SJCRH30 (cell line): ENCODE results near the gene THRA. TPM values are rescaled to one million over a fixed set of nuclear protein-coding genes. Genes with fewer than 3 reads are reported as not detected.

ENCODE experiments used
- DNase-seq, 2 experiments: peaks; one replicate each; pipeline ENCODE4 v3.0.0-alpha.2; 2015 to 2020
- H3K27ac ChIP-seq: fragments of 250-450 bp; sonication (Bioruptor Pico); 2 replicates; pipeline ENCODE4 v1.5.1; 2020; ENCODE audit warnings: mild to moderate bottlenecking, moderate library complexity
- H3K27me3 ChIP-seq: fragments of 250-450 bp; sonication (Bioruptor Pico); 2 replicates; pipeline ENCODE4 v1.5.1; 2020; ENCODE audit warnings: mild to moderate bottlenecking, moderate library complexity
- H3K36me3 ChIP-seq: fragments of 250-450 bp; sonication (Bioruptor Pico); 2 replicates; pipeline ENCODE4 v1.5.1; 2020; ENCODE audit warnings: mild to moderate bottlenecking, moderate library complexity
- H3K4me1 ChIP-seq: fragments of 250-450 bp; sonication (Bioruptor Pico); 2 replicates; pipeline ENCODE4 v1.5.1; 2020; ENCODE audit warnings: mild to moderate bottlenecking, moderate library complexity
- H3K4me3 ChIP-seq: fragments of 250-450 bp; sonication (Bioruptor Pico); 2 replicates; pipeline ENCODE4 v1.5.1; 2020; ENCODE audit warnings: mild to moderate bottlenecking, moderate library complexity
- H3K9me3 ChIP-seq: fragments of 250-450 bp; sonication (Bioruptor Pico); replicated peaks from 2 replicates; pipeline ENCODE4 v1.5.1; 2020; ENCODE audit warnings: mild to moderate bottlenecking, moderate library complexity
- total RNA-seq: library from RNA; depleted of rRNA; stranded (reverse); fragments of >200 nt; shearing (Covaris generic); gene quantifications from 2 replicates; pipeline ENCODE4 v1.2.3, GENCODE V29; 2014

THRA gene
- total RNA-seq, 1 experiment from 2014 or later, result 14.4 TPM

- H3K27me3 ChIP-seq, result no peaks in the 10 kb centered on the region
- H3K36me3 ChIP-seq, result no peaks in the 10 kb centered on the region
- H3K4me1 ChIP-seq, result peaks cover 5% of the 10 kb centered on the region
- H3K4me3 ChIP-seq, result no peak overlapping the region
- no peak overlapping the region for H3K27ac ChIP-seq
- H3K9me3 ChIP-seq, result no peaks in the 10 kb centered on the region
- no peak for DNase-seq
Measured at GRCh38 chr17:40093580-40094201, 30.9 kb downstream of the THRA start.

GRCh38 chr17:40094874-40095273 lies 32.1 kb downstream of the THRA start:
- Histone ChIP-seq H3K4me1 (peaks cover 12% of the 10 kb centered on the region), H3K4me3 (no peak overlapping the region), H3K9me3 (no peaks in the 10 kb centered on the region), H3K27ac (no peak overlapping the region), H3K36me3 (no peaks in the 10 kb centered on the region), H3K27me3 (no peaks in the 10 kb centered on the region)
- no peak for DNase-seq

- no peak for DNase-seq
- Histone ChIP-seq H3K4me1 (peaks cover 12% of the 10 kb centered on the region), H3K4me3 (no peak overlapping the region), H3K27ac (no peak overlapping the region), H3K9me3 (no peaks in the 10 kb centered on the region), H3K27me3 (no peaks in the 10 kb centered on the region), H3K36me3 (no peaks in the 10 kb centered on the region)
Measured at GRCh38 chr17:40095351-40095943, 32.7 kb downstream of the THRA start.

- Histone ChIP-seq H3K9me3 (no peaks in the 10 kb centered on the region), H3K4me3 (no peak overlapping the region), H3K36me3 (no peaks in the 10 kb centered on the region), H3K27ac (no peak overlapping the region), H3K4me1 (peaks cover 14% of the 10 kb centered on the region), H3K27me3 (no peaks in the 10 kb centered on the region)
- no peak for DNase-seq
Measured at GRCh38 chr17:40095944-40096791, 33.4 kb downstream of the THRA start.

GRCh38 chr17:40097087-40097486 lies 34.3 kb downstream of the THRA start:
- no peaks in the 10 kb centered on the region for H3K27me3 ChIP-seq
- no peaks in the 10 kb centered on the region for H3K36me3 ChIP-seq
- H3K4me1 ChIP-seq, result peaks cover 20% of the 10 kb centered on the region
- no peak for DNase-seq
- no peak overlapping the region for H3K27ac ChIP-seq
- H3K4me3 ChIP-seq, result no peak overlapping the region
- H3K9me3 ChIP-seq, result no peaks in the 10 kb centered on the region

- peaks cover 20% of the 10 kb centered on the region for H3K4me1 ChIP-seq
- DNase-seq, result no peak
- H3K9me3 ChIP-seq, result no peaks in the 10 kb centered on the region
- H3K27me3 ChIP-seq, result no peaks in the 10 kb centered on the region
- peak overlapping the region; percentile 32 for H3K4me3 ChIP-seq
- H3K36me3 ChIP-seq, result no peaks in the 10 kb centered on the region
- peak overlapping the region; percentile 72 for H3K27ac ChIP-seq
Measured at GRCh38 chr17:40097931-40098845, 35.4 kb downstream of the THRA start.

- Histone ChIP-seq H3K27ac (peak overlapping the region; percentile 72), H3K9me3 (no peaks in the 10 kb centered on the region), H3K27me3 (no peaks in the 10 kb centered on the region), H3K4me1 (peaks cover 20% of the 10 kb centered on the region), H3K36me3 (no peaks in the 10 kb centered on the region), H3K4me3 (peak overlapping the region; percentile 56)
- DNase-seq, result peak; percentile 98 to 99
Measured at GRCh38 chr17:40098846-40099618, 36.3 kb downstream of the THRA start.

- Histone ChIP-seq H3K4me3 (peak overlapping the region; percentile 56), H3K4me1 (peaks cover 20% of the 10 kb centered on the region), H3K27ac (peak overlapping the region; percentile 72), H3K36me3 (no peaks in the 10 kb centered on the region), H3K9me3 (no peaks in the 10 kb centered on the region), H3K27me3 (no peaks in the 10 kb centered on the region)
- DNase-seq, result no peak
Measured at GRCh38 chr17:40099619-40100418, 37.1 kb downstream of the THRA start.

- Histone ChIP-seq H3K9me3 (no peaks in the 10 kb centered on the region), H3K27ac (peak within 1 kb of the TSS; percentile 72), H3K27me3 (no peaks in the 10 kb centered on the region), H3K4me1 (peaks cover 20% of the 10 kb centered on the region), H3K36me3 (no peaks in the 10 kb centered on the region), H3K4me3 (peak within 1 kb of the TSS; percentile 56)
- no peak for DNase-seq
Measured at GRCh38 chr17:40100419-40100668, 37.6 kb downstream of the THRA start, which contains the start of gene NR1D1. Gene NR1D1 (minus strand): TSS chr17:40100589. CDS start chr17:40100094, 495 bp downstream.

GRCh38 chr17:40100669-40101366 lies 38.1 kb downstream of the THRA start:
- Histone ChIP-seq H3K27ac (peak overlapping the region; percentile 72), H3K27me3 (no peaks in the 10 kb centered on the region), H3K4me3 (peak overlapping the region; percentile 56), H3K36me3 (no peaks in the 10 kb centered on the region), H3K9me3 (no peaks in the 10 kb centered on the region), H3K4me1 (peaks cover 22% of the 10 kb centered on the region)
- DNase-seq, result peak; percentile 96

- peak overlapping the region; percentile 72 for H3K27ac ChIP-seq
- no peaks in the 10 kb centered on the region for H3K27me3 ChIP-seq
- H3K4me3 ChIP-seq, result peak overlapping the region; percentile 56
- no peak for DNase-seq
- H3K4me1 ChIP-seq, result peaks cover 30% of the 10 kb centered on the region
- H3K36me3 ChIP-seq, result no peaks in the 10 kb centered on the region
- H3K9me3 ChIP-seq, result no peaks in the 10 kb centered on the region
Measured at GRCh38 chr17:40101367-40102210, 38.8 kb downstream of the THRA start.

- H3K36me3 ChIP-seq, result no peaks in the 10 kb centered on the region
- no peak for DNase-seq
- no peaks in the 10 kb centered on the region for H3K27me3 ChIP-seq
- no peaks in the 10 kb centered on the region for H3K9me3 ChIP-seq
- no peak overlapping the region for H3K4me3 ChIP-seq
- no peak overlapping the region for H3K27ac ChIP-seq
- H3K4me1 ChIP-seq, result peaks cover 39% of the 10 kb centered on the region
Measured at GRCh38 chr17:40103071-40103661, 40.4 kb downstream of the THRA start.
